PC-9 (cell line): Measurements from ENCODE around the gene POP4. TPM values are rescaled to one million over a fixed set of nuclear protein-coding genes. Genes with fewer than 3 reads are reported as not detected.

Experiments used
- BruUV-seq: library from RNA; stranded (reverse); fragments of 400-500 nt; replicated peaks from 2 replicates; lab custom pipeline; 2021; lab: Mats Ljungman, UMichigan
- CTCF ChIA-PET: fragments of 300-600 bp; sonication (Branson Sonifier 250); formaldehyde crosslinking; loops from one replicate; lab custom pipeline; 2022; ENCODE audit warnings: antibody characterized with exemption; lab: Charles Lee
- POLR2A ChIA-PET: fragments of 300-600 bp; sonication (Branson Sonifier 250); formaldehyde crosslinking; loops from one replicate; lab custom pipeline; 2022; ENCODE audit warnings: antibody characterized with exemption; ENCODE audit not compliant: unreplicated experiment; lab: Charles Lee
- DNase-seq, 2 experiments: peaks; one replicate each; pipeline versions ENCODE4 v3.0.0 to v3.0.0-alpha.2; 2015 to 2022; ENCODE audit warnings: mixed read lengths in 1 of 2
- H2AFZ ChIP-seq: fragments of 200-600 bp; sonication (generic); 2 replicates; pipeline ENCODE4 v1.8.1; 2017; ENCODE audit warnings: antibody characterized with exemption
- H3F3A ChIP-seq: fragments of 200-600 bp; sonication (generic); 2 replicates; pipeline ENCODE4 v1.8.1; 2017; ENCODE audit warnings: antibody characterized with exemption, mild to moderate bottlenecking, low read depth; ENCODE audit not compliant: insufficient read depth
- H3K27ac ChIP-seq: fragments of 200-600 bp; sonication (generic); 2 replicates; pipeline ENCODE4 v1.6.1; 2016; ENCODE audit warnings: mixed run types
- H3K27me3 ChIP-seq: fragments of 200-600 bp; sonication (generic); 2 replicates; pipeline ENCODE4 v1.6.1; 2016; ENCODE audit warnings: low read depth, mixed run types; ENCODE audit not compliant: insufficient read depth
- H3K36me3 ChIP-seq: fragments of 200-600 bp; sonication (generic); 2 replicates; pipeline ENCODE4 v1.6.1; 2016; ENCODE audit warnings: low read depth, mixed run types
- H3K4me1 ChIP-seq: fragments of 200-600 bp; sonication (generic); replicated peaks from 2 replicates; pipeline ENCODE4 v1.6.1; 2016; ENCODE audit warnings: mixed run types; ENCODE audit not compliant: insufficient read depth
- H3K4me2 ChIP-seq: fragments of 200-600 bp; sonication (generic); 2 replicates; pipeline ENCODE4 v1.6.1; 2017; ENCODE audit warnings: mixed run types
- H3K4me3 ChIP-seq: fragments of 200-600 bp; sonication (generic); 2 replicates; pipeline ENCODE4 v1.6.1; 2016; ENCODE audit warnings: mixed run types
- H3K79me2 ChIP-seq: fragments of 200-600 bp; sonication (generic); 2 replicates; pipeline ENCODE4 v1.6.1; 2017; ENCODE audit warnings: low read depth, mixed run types
- H3K9me2 ChIP-seq: fragments of 200-600 bp; sonication (generic); 2 replicates; pipeline ENCODE4 v1.8.1; 2017; ENCODE audit warnings: mild to moderate bottlenecking; ENCODE audit not compliant: insufficient read depth
- H3K9me3 ChIP-seq: fragments of 200-600 bp; sonication (generic); 2 replicates; pipeline ENCODE4 v1.8.1; 2016; ENCODE audit warnings: low read depth; ENCODE audit not compliant: insufficient read depth
- H4K20me1 ChIP-seq: fragments of 200-600 bp; sonication (generic); 2 replicates; pipeline ENCODE4 v1.8.1; 2017; ENCODE audit not compliant: insufficient read depth
- EZH2 ChIP-seq: fragments of 200-600 bp; sonication (generic); IDR thresholded peaks from 2 replicates; pipeline ENCODE4 v1.8.0; 2017; ENCODE audit warnings: antibody characterized with exemption, low read depth
- intact Hi-C: fragments of 100-400 bp; cut with micrococcal nuclease; formaldehyde crosslinking; loops from one replicate; pipeline ENCODE4 v1.10.0; 2022; ENCODE audit not compliant: unreplicated experiment
- total RNA-seq: library from RNA; stranded (reverse); gene quantifications from 2 replicates; pipeline ENCODE4 v1.2.3, GENCODE V29; 2021
- TF ChIP-seq, protein P1 (sequence below): fragments of 200-600 bp; sonication (generic); conservative IDR thresholded peaks from 2 replicates; pipeline ENCODE4 v1.6.1; 2017; ENCODE audit warnings: mixed run types, antibody characterized with exemption, mild to moderate bottlenecking, moderate library complexity

Gene POP4
- total RNA-seq, 1 experiment from 2014 or later, result 66.6 TPM

DNA sequence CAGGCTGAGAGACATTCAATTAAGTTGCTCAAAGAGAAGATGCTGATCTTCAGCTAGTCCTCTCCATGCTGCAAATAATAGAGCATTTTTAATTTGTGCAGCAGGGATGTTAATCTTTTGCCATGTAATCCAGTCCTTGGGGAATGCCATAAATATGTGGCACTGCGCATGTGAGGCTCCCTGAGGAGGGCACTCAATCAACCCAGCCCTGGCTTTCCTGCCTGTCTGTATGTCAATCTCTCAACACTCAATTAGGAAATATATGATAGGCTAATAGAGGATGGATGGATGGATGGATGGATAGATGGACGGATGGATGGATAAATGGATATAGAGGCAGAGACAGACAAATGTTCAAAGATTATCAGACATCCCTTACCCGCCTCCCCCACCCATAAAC lies 31.6 kb upstream of the POP4 start:
- TF ChIP-seq, protein P1, sequence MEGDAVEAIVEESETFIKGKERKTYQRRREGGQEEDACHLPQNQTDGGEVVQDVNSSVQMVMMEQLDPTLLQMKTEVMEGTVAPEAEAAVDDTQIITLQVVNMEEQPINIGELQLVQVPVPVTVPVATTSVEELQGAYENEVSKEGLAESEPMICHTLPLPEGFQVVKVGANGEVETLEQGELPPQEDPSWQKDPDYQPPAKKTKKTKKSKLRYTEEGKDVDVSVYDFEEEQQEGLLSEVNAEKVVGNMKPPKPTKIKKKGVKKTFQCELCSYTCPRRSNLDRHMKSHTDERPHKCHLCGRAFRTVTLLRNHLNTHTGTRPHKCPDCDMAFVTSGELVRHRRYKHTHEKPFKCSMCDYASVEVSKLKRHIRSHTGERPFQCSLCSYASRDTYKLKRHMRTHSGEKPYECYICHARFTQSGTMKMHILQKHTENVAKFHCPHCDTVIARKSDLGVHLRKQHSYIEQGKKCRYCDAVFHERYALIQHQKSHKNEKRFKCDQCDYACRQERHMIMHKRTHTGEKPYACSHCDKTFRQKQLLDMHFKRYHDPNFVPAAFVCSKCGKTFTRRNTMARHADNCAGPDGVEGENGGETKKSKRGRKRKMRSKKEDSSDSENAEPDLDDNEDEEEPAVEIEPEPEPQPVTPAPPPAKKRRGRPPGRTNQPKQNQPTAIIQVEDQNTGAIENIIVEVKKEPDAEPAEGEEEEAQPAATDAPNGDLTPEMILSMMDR, result no peak
- no peak for TF ChIP-seq EZH2
- Histone ChIP-seq H3K4me1 (no peaks in the 10 kb centered on the region), H3K27me3 (peaks cover 98% of the 10 kb centered on the region), H3F3A (no peaks in the 10 kb centered on the region), H2AFZ (no peak overlapping the region), H3K9me2 (no peaks in the 10 kb centered on the region), H3K9me3 (no peaks in the 10 kb centered on the region), H3K4me2 (no peak overlapping the region), H3K79me2 (no peaks in the 10 kb centered on the region), H3K27ac (no peak overlapping the region), H3K36me3 (no peaks in the 10 kb centered on the region), H3K4me3 (no peak overlapping the region), H4K20me1 (no peaks in the 10 kb centered on the region)
- ChIA-PET POLR2A (no interaction called here), CTCF (interaction anchor here (0.6 kb wide), 1 partner anchor 192 kb away, joined by 5 read pairs; no protein-coding TSS in a partner anchor)
- BruUV-seq, result no TSS peak
- intact Hi-C loops, result no loop called here
- DNase-seq, result no peak

DNA sequence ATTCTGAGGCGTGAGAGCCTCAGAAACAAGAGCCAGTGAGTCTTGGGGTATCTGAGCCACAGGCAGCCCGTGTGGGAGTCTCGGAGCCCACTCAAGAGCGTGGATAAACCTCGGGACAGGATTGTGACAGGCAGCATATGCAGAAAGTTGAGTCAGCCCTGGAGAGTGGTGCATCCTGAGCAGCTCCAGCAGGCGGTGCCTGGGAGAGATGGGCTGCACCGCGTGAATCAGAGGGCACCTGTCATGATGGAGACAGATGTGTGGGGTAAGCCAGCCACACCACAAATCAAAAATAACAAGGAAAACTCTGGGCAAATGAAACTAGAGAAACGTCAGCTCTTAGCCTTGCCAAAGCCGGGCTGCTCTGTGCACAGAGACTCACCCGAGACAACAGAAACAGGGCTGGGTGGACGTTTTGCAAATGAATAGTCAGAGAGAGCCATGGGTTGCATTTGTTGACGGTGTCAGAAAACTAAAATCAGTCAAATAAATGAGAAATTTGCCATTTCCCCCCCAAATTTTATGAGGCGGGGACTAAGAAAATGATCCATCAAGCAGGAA lies 30.0 kb upstream of the POP4 start:
- Histone ChIP-seq H3K36me3 (no peaks in the 10 kb centered on the region), H3K79me2 (no peaks in the 10 kb centered on the region), H3K27me3 (peaks cover 97% of the 10 kb centered on the region), H3K9me2 (no peaks in the 10 kb centered on the region), H3F3A (no peaks in the 10 kb centered on the region), H3K27ac (no peak overlapping the region), H3K4me2 (no peak overlapping the region), H2AFZ (no peak overlapping the region), H3K4me1 (no peaks in the 10 kb centered on the region), H3K4me3 (no peak overlapping the region), H3K9me3 (no peaks in the 10 kb centered on the region), H4K20me1 (no peaks in the 10 kb centered on the region)
- BruUV-seq, result no TSS peak
- ChIA-PET CTCF (no interaction called here), POLR2A (no interaction called here)
- TF ChIP-seq EZH2, result no peak
- TF ChIP-seq, protein P1, result no peak
- no peak for DNase-seq
- intact Hi-C loops, result no loop called here

DNA sequence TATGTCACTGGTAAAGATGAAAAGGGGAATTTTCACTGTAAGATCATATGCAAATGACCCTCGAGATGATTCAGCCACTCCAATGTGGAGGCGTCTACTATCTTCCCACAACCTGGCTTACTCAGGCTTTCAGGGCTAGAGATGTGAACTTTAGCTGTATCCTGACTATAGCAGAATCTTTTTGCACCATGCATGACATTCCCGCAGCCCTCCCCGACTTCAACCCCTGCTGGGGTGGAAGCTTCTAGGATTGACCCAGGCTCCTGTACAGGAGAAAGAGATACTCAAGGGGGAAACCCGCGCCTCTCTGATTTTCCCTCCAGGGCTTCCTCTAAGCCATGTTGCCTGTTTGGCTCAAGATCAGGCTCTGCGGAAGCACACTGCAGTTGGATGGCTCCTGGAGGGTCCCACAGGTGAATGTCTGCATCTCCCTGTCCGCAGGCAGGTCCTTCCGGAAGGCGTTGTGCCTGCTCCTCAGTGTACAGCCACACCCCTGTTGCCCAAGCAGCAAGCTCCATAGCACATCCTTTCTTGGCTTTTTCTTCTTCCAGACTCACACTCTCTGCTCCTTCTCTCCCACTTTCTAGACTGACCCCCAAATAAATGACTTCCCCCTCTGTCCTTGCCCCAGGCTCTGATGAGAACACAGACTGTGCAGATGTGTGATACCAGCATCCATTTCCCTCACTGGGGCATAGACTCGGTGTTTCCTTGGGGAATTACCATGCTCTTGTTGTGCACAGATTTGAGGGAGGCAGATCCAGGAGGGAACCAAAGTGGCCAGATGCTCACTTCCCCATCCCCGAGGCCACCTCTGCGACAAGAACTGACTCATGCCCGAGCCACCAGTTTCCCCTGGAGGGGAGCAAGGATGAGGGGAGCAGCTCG lies 29.1 kb upstream of the POP4 start:
- ChIA-PET POLR2A (no interaction called here), CTCF (no interaction called here)
- H3K27me3 ChIP-seq, result peaks cover 94% of the 10 kb centered on the region

More for the DNA sequence above, 29.1 kb upstream of the POP4 start:
- no peak overlapping the region for H3K4me2 ChIP-seq
- no peaks in the 10 kb centered on the region for H3K79me2 ChIP-seq
- H2AFZ ChIP-seq, result no peak overlapping the region
- no peaks in the 10 kb centered on the region for H3K9me3 ChIP-seq
- intact Hi-C loops, result no loop called here
- no peak for DNase-seq
- H3K4me1 ChIP-seq, result no peaks in the 10 kb centered on the region
- H3K4me3 ChIP-seq, result no peak overlapping the region
- H3K9me2 ChIP-seq, result no peaks in the 10 kb centered on the region
- no peak overlapping the region for H3K27ac ChIP-seq
- no TSS peak for BruUV-seq
- H3F3A ChIP-seq, result no peaks in the 10 kb centered on the region
- no peaks in the 10 kb centered on the region for H3K36me3 ChIP-seq
- no peak for TF ChIP-seq EZH2
- TF ChIP-seq, protein P1, result no peak
- no peaks in the 10 kb centered on the region for H4K20me1 ChIP-seq
